ENCODE measurements around the gene CEACAM7. TPM values are rescaled to one million over a fixed set of nuclear protein-coding genes. Genes with fewer than 3 reads are reported as not detected.
"Not testable (repeated sequence)": the region's sequence is repeated elsewhere in the genome, so short reads cannot be mapped to it uniquely, and the experiment has no call there.

Gene CEACAM7
- total RNA-seq, 1 donor from 2014 or later: not detected

GRCh38 chr19:41657157-41657556, 30.9 kb downstream of the CEACAM7 start:
- no peaks in the 10 kb centered on the region for H3K4me1 ChIP-seq
- intact Hi-C loops (cut with DNase I): no loop called here
- no peak overlapping the region for H3K4me3 ChIP-seq
- DNase-seq (ENCODE audit: low spot score in 2 of 2): no peak
- H3K27me3 ChIP-seq: no peaks in the 10 kb centered on the region
- H3K27ac ChIP-seq: no peak overlapping the region
- no peaks in the 10 kb centered on the region for H3K36me3 ChIP-seq
- no peaks in the 10 kb centered on the region for H3K9me3 ChIP-seq
- TF ChIP-seq CTCF (IDR thresholded peaks at IDR 0.05): no peak

- H3K27me3 ChIP-seq; DNase-seq (ENCODE audit: low spot score in 2 of 2); H3K36me3 ChIP-seq; H3K4me1 ChIP-seq; intact Hi-C loops (cut with DNase I); H3K4me3 ChIP-seq; H3K9me3 ChIP-seq; H3K27ac ChIP-seq: not testable (repeated sequence)
Observed at GRCh38 chr19:41656756-41657155, 31.3 kb downstream of the CEACAM7 start.

GRCh38 chr19:41652250-41652649, 35.8 kb downstream of the CEACAM7 start:
- no peak for TF ChIP-seq CTCF (IDR thresholded peaks at IDR 0.05)
- Histone ChIP-seq H3K4me3 (no peak overlapping the region), H3K4me1 (no peaks in the 10 kb centered on the region), H3K9me3 (no peaks in the 10 kb centered on the region), H3K27ac (no peak overlapping the region), H3K27me3 (no peaks in the 10 kb centered on the region), H3K36me3 (no peaks in the 10 kb centered on the region)
- intact Hi-C loops (cut with DNase I): no loop called here
- no peak for DNase-seq (ENCODE audit: low spot score in 2 of 2)

- Histone ChIP-seq H3K4me1 (no peaks in the 10 kb centered on the region), H3K27me3 (no peaks in the 10 kb centered on the region), H3K9me3 (no peaks in the 10 kb centered on the region), H3K36me3 (no peaks in the 10 kb centered on the region), H3K4me3 (no peak overlapping the region), H3K27ac (no peak overlapping the region)
- no peak for TF ChIP-seq CTCF (IDR thresholded peaks at IDR 0.05)
- DNase-seq (ENCODE audit: low spot score in 2 of 2): no peak
- intact Hi-C loops (cut with DNase I): no loop called here
Observed at GRCh38 chr19:41649827-41650226, 38.2 kb downstream of the CEACAM7 start.

- peak in 1 of 3 experiments; percentile 16 for TF ChIP-seq CTCF (IDR thresholded peaks at IDR 0.05)
- H3K4me3 ChIP-seq: no peak overlapping the region
- H3K9me3 ChIP-seq: no peaks in the 10 kb centered on the region
- H3K4me1 ChIP-seq: no peaks in the 10 kb centered on the region
- H3K36me3 ChIP-seq: no peaks in the 10 kb centered on the region
- DNase-seq (ENCODE audit: low spot score in 2 of 2): no peak
- H3K27ac ChIP-seq: no peak overlapping the region
- no peaks in the 10 kb centered on the region for H3K27me3 ChIP-seq
- intact Hi-C loops (cut with DNase I): no loop called here
Observed at GRCh38 chr19:41646589-41647204, 41.4 kb downstream of the CEACAM7 start.

GRCh38 chr19:41641879-41642485, 46.1 kb downstream of the CEACAM7 start:
- no peaks in the 10 kb centered on the region for H3K27me3 ChIP-seq
- TF ChIP-seq CTCF (IDR thresholded peaks at IDR 0.05): peak; percentile 33 to 52 (median 46)
- no peaks in the 10 kb centered on the region for H3K4me1 ChIP-seq
- no peaks in the 10 kb centered on the region for H3K9me3 ChIP-seq
- H3K27ac ChIP-seq: no peak overlapping the region
- intact Hi-C loops (cut with DNase I): no loop called here
- H3K4me3 ChIP-seq: no peak overlapping the region
- H3K36me3 ChIP-seq: no peaks in the 10 kb centered on the region
- no peak for DNase-seq (ENCODE audit: low spot score in 2 of 2)

Data from ascending aorta (tissue), 2 donors.